ENCODE results near the gene IL4R.
"Not testable (repeated sequence)": the region's sequence is repeated elsewhere in the genome, so short reads cannot be mapped to it uniquely, and the experiment has no call there.

Gene IL4R

GRCh38 chr16:27313422-27314160 lies at the start of gene IL4R:
Gene IL4R (plus strand): TSS chr16:27313974. CDS start chr16:27340204, 26,230 bp downstream.
- Histone ChIP-seq H2AFZ (ENCODE audit: low read depth, low read length) (peak within 1 kb of the TSS; percentile 98), H3K4me3 (ENCODE audit: low read length) (peak within 1 kb of the TSS; percentile 57), H3K4me1 (ENCODE audit: insufficient read depth, low read length) (no peaks in the 10 kb centered on the region), H3K9me3 (ENCODE audit: low read length) (no peaks in the 10 kb centered on the region), H3K27me3 (ENCODE audit: insufficient read depth, low read length) (peaks cover 30% of the 10 kb centered on the region), H3K36me3 (ENCODE audit: insufficient read depth, low read length) (no peaks in the 10 kb centered on the region)

- Histone ChIP-seq H3K9me3 (ENCODE audit: low read length) (no peaks in the 10 kb centered on the region), H3K4me3 (ENCODE audit: low read length) (no peak overlapping the region), H3K27me3 (ENCODE audit: insufficient read depth, low read length) (no peaks in the 10 kb centered on the region), H3K36me3 (ENCODE audit: insufficient read depth, low read length) (peaks cover 3% of the 10 kb centered on the region), H3K4me1 (ENCODE audit: insufficient read depth, low read length) (peaks cover 11% of the 10 kb centered on the region), H2AFZ (ENCODE audit: low read depth, low read length) (no peak overlapping the region)
Measured at GRCh38 chr16:27264151-27264550, 49.6 kb upstream of the IL4R start.

- H3K9me3 ChIP-seq (ENCODE audit: low read length) = no peaks in the 10 kb centered on the region
- H3K36me3 ChIP-seq (ENCODE audit: insufficient read depth, low read length) = peaks cover 3% of the 10 kb centered on the region
- no peak overlapping the region for H3K4me3 ChIP-seq (ENCODE audit: low read length)
- H3K4me1 ChIP-seq (ENCODE audit: insufficient read depth, low read length) = peaks cover 6% of the 10 kb centered on the region
- H2AFZ ChIP-seq (ENCODE audit: low read depth, low read length) = no peak overlapping the region
- H3K27me3 ChIP-seq (ENCODE audit: insufficient read depth, low read length) = no peaks in the 10 kb centered on the region
Measured at GRCh38 chr16:27265982-27266381, 47.8 kb upstream of the IL4R start.

GRCh38 chr16:27267037-27267677 lies 46.6 kb upstream of the IL4R start:
- H3K4me3 ChIP-seq (ENCODE audit: low read length) = no peak overlapping the region
- no peaks in the 10 kb centered on the region for H3K27me3 ChIP-seq (ENCODE audit: insufficient read depth, low read length)
- peaks cover 6% of the 10 kb centered on the region for H3K4me1 ChIP-seq (ENCODE audit: insufficient read depth, low read length)
- H2AFZ ChIP-seq (ENCODE audit: low read depth, low read length) = no peak overlapping the region
- H3K36me3 ChIP-seq (ENCODE audit: insufficient read depth, low read length) = peaks cover 3% of the 10 kb centered on the region
- H3K9me3 ChIP-seq (ENCODE audit: low read length) = no peaks in the 10 kb centered on the region

- Histone ChIP-seq H2AFZ (ENCODE audit: low read depth, low read length) (peak within 1 kb of the TSS; percentile 53), H3K36me3 (ENCODE audit: insufficient read depth, low read length) (peaks cover 3% of the 10 kb centered on the region), H3K9me3 (ENCODE audit: low read length) (no peaks in the 10 kb centered on the region), H3K27me3 (ENCODE audit: insufficient read depth, low read length) (no peaks in the 10 kb centered on the region), H3K4me3 (ENCODE audit: low read length) (peak within 1 kb of the TSS; percentile 58), H3K4me1 (ENCODE audit: insufficient read depth, low read length) (peaks cover 6% of the 10 kb centered on the region)
Measured at GRCh38 chr16:27268376-27269299, 45.1 kb upstream of the IL4R start, which contains the start of gene NSMCE1. Gene NSMCE1 (minus strand): TSS chr16:27268772. CDS start chr16:27257570, 11,202 bp downstream.

- no peaks in the 10 kb centered on the region for H3K9me3 ChIP-seq (ENCODE audit: low read length)
- peaks cover 6% of the 10 kb centered on the region for H3K4me1 ChIP-seq (ENCODE audit: insufficient read depth, low read length)
- H3K27me3 ChIP-seq (ENCODE audit: insufficient read depth, low read length) = no peaks in the 10 kb centered on the region
- H3K4me3 ChIP-seq (ENCODE audit: low read length) = peak overlapping the region; percentile 58
- no peaks in the 10 kb centered on the region for H3K36me3 ChIP-seq (ENCODE audit: insufficient read depth, low read length)
- peak overlapping the region; percentile 53 for H2AFZ ChIP-seq (ENCODE audit: low read depth, low read length)
Measured at GRCh38 chr16:27269300-27270150, 44.2 kb upstream of the IL4R start.

GRCh38 chr16:27270349-27270748 lies 43.4 kb upstream of the IL4R start:
- Histone ChIP-seq H3K36me3 (ENCODE audit: insufficient read depth, low read length) (no peaks in the 10 kb centered on the region), H3K4me1 (ENCODE audit: insufficient read depth, low read length) (peaks cover 6% of the 10 kb centered on the region), H3K9me3 (ENCODE audit: low read length) (no peaks in the 10 kb centered on the region), H3K4me3 (ENCODE audit: low read length) (no peak overlapping the region), H3K27me3 (ENCODE audit: insufficient read depth, low read length) (no peaks in the 10 kb centered on the region), H2AFZ (ENCODE audit: low read depth, low read length) (no peak overlapping the region)

- H2AFZ ChIP-seq (ENCODE audit: low read depth, low read length) = no peak overlapping the region
- H3K4me3 ChIP-seq (ENCODE audit: low read length) = no peak overlapping the region
- H3K27me3 ChIP-seq (ENCODE audit: insufficient read depth, low read length) = no peaks in the 10 kb centered on the region
- H3K36me3 ChIP-seq (ENCODE audit: insufficient read depth, low read length) = no peaks in the 10 kb centered on the region
- H3K9me3 ChIP-seq (ENCODE audit: low read length) = no peaks in the 10 kb centered on the region
- H3K4me1 ChIP-seq (ENCODE audit: insufficient read depth, low read length) = peaks cover 6% of the 10 kb centered on the region
Measured at GRCh38 chr16:27272076-27272475, 41.7 kb upstream of the IL4R start.

GRCh38 chr16:27272697-27273096 lies 41.1 kb upstream of the IL4R start:
- not testable (repeated sequence) for H3K4me1 ChIP-seq (ENCODE audit: insufficient read depth, low read length); H3K9me3 ChIP-seq (ENCODE audit: low read length); H3K36me3 ChIP-seq (ENCODE audit: insufficient read depth, low read length); H3K4me3 ChIP-seq (ENCODE audit: low read length); H2AFZ ChIP-seq (ENCODE audit: low read depth, low read length); H3K27me3 ChIP-seq (ENCODE audit: insufficient read depth, low read length)

GRCh38 chr16:27273330-27273669 lies 40.5 kb upstream of the IL4R start:
- Histone ChIP-seq H3K4me1 (ENCODE audit: insufficient read depth, low read length) (peaks cover 3% of the 10 kb centered on the region), H2AFZ (ENCODE audit: low read depth, low read length) (no peak overlapping the region), H3K9me3 (ENCODE audit: low read length) (no peaks in the 10 kb centered on the region), H3K36me3 (ENCODE audit: insufficient read depth, low read length) (no peaks in the 10 kb centered on the region), H3K27me3 (ENCODE audit: insufficient read depth, low read length) (no peaks in the 10 kb centered on the region), H3K4me3 (ENCODE audit: low read length) (no peak overlapping the region)

GRCh38 chr16:27273670-27274423 lies 39.9 kb upstream of the IL4R start:
- no peaks in the 10 kb centered on the region for H3K9me3 ChIP-seq (ENCODE audit: low read length)
- peaks cover 3% of the 10 kb centered on the region for H3K4me1 ChIP-seq (ENCODE audit: insufficient read depth, low read length)
- H3K4me3 ChIP-seq (ENCODE audit: low read length) = no peak overlapping the region

GRCh38 chr16:27274424-27274874 lies 39.3 kb upstream of the IL4R start:
- H3K4me3 ChIP-seq (ENCODE audit: low read length); H2AFZ ChIP-seq (ENCODE audit: low read depth, low read length); H3K4me1 ChIP-seq (ENCODE audit: insufficient read depth, low read length); H3K27me3 ChIP-seq (ENCODE audit: insufficient read depth, low read length); H3K9me3 ChIP-seq (ENCODE audit: low read length); H3K36me3 ChIP-seq (ENCODE audit: insufficient read depth, low read length): not testable (repeated sequence)

More at GRCh38 chr16:27273670-27274423, 39.9 kb upstream of the IL4R start:
- no peaks in the 10 kb centered on the region for H3K36me3 ChIP-seq (ENCODE audit: insufficient read depth, low read length)
- no peaks in the 10 kb centered on the region for H3K27me3 ChIP-seq (ENCODE audit: insufficient read depth, low read length)
- no peak overlapping the region for H2AFZ ChIP-seq (ENCODE audit: low read depth, low read length)

Measured in neuron (in vitro differentiated cells).